GM21619 (cell line): ENCODE results near the gene SLC26A9.
"Not testable (repeated sequence)": the region's sequence is repeated elsewhere in the genome, so short reads cannot be mapped to it uniquely, and the experiment has no call there.

Experiments
- ATAC-seq: cut with Tn5 transposase; IDR thresholded peaks from one replicate; pipeline ENCODE4 v1.9.1; 2021; ENCODE audit not compliant: unreplicated experiment

The SLC26A9 gene

DNA sequence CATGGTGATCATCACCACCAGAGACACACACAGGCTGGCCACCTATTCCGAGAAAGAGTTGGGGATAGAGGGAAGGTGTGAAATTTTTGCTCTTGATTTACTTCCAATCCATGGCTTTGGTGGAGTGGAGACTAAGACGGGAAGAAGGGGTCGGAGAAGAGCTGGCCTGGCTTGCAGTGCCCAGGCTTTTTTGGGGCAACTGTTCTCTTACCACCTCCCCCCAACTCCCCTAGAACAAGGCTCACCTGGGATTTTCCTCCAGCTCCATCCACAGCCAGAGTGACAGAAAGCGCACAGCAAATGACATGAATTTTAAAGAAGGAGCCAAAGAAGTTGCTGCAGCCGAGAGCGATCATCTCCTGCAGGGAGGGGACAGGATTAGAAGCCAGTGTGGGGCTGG lies 16.0 kb downstream of the SLC26A9 start:
- no peak for ATAC-seq

DNA sequence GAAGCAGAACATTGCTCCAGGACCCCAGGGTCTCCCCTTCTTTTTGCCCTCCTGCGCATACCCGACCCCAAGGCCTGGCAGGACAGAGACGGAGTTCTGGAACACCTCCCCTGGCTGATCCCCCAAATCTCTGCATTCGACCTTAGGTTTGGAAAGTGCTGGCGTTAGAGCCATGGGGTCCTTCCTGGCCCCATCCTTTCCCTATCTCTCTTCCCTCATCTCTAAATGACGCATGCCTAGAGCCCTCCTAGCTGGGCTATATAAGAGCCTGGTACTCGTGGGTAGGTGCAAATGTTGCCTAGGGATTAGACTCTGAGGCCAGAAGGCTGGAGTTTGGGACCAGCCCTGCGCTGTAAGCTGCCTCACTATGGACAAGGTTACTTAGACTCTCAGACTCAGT lies 16.6 kb downstream of the SLC26A9 start:
- no peak for ATAC-seq

DNA sequence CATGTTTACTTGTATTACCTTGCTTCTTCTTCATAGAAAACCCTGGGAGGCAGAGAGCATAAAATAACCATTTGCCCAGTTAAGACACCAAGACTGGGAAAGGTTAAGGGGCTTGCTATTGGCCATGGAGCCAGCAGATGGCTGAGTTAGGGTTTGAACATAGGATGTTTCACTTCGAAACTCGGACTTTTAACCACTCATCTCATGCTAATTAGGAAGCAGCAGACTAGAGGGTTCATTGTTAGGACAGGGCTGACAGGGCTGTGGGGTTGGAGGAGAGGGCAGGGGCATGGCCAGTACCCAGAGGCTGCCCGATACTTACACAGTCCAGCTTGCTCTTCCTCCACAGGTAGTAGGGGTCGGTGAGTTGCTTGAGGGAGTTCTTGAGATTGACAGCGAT lies 17.0 kb downstream of the SLC26A9 start:
- no peak for ATAC-seq

DNA sequence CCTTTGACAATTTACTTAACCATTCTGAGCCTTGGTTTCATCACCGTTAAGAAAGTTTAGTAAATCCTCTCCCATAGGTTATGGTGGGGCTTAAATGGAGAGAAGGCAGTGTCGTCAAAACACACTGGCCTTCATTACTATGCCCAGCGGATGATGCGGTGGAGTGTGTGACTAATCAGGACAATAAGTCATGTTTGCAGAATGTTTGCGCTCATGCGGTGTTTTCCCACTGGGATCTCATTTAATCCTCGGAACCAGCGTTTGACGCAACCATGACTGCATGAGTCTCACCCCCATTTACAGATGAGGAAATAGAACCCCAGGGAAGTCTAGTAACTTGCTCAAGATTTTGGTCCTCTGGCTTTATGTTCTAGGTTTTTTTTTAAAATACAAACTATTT lies 17.5 kb downstream of the SLC26A9 start:
- no peak for ATAC-seq

DNA sequence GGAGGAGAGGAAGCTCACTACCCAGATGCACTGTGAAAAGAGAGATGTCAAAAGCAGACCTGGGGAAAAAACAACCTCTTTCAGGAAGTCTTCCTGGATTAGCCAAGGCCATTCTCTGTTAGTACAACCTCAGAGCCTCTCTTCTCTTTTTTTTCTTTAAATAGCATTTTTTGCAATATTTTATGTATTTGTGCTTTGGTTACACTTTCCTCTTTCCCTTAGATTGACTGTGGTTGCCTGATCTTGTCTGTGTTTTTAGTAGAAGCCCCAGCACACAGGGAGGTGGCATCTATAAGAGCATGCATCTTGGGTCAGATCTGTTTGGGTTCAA lies 18.8 kb downstream of the SLC26A9 start:
- no peak for ATAC-seq

DNA sequence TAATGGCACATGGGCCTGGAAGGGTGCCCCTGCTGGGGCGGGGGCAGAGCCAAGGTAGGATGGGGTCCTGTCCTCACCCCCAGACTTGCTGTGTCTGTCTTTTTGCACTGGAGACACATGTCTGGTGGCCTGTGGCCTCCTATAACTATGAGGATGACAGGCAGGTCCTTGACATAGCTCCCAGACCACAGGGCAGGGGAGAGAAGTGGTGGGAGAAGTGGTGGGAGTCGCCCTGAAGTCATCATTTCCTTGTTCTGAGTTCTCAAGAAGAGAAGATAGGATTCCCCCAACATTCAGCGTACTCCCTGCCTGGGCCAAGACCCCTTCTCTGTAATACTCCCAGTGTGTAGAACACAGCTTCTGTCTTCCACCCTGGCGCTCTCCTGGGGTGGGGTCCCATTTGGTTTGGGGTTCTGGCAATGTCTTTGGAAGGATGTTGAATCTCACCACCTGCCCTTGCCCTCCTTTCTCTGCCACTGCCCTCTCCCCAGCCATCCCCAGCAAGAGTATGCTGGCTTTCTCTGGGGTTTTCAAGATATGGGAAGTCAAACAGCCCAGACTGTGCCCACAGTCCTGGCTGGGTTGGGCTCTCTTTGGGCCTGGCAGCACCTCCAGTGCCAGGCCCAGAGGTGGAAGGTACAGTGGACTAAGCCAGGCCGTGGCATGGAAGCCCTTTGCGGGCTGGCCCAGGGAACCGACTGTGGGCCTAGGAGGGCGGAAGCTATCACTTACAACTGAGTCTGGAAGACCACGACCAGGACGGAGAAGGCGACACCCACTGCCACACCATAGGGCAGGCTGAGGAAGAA lies 19.4 kb downstream of the SLC26A9 start:
- ATAC-seq: no peak

DNA sequence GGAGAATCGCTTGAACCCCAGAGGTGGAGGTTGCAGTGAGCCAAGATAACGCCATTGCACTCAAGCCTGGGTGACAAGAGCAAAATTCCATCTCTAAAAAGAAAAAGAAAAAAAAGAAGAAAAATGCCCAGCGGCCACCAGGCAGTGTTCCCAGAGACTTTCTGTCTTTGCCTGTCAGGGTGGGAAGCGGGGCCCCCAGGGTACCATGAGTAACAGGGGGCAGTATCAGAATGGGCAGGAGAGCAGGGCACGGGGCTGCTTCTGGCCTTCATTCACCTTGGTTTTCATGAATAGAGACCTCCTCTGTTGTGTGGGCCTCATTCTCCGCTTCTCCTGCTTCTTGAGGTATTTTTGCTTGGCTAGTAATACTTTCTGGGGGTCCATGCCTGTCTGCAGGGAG lies 20.4 kb downstream of the SLC26A9 start:
- no peak for ATAC-seq

DNA sequence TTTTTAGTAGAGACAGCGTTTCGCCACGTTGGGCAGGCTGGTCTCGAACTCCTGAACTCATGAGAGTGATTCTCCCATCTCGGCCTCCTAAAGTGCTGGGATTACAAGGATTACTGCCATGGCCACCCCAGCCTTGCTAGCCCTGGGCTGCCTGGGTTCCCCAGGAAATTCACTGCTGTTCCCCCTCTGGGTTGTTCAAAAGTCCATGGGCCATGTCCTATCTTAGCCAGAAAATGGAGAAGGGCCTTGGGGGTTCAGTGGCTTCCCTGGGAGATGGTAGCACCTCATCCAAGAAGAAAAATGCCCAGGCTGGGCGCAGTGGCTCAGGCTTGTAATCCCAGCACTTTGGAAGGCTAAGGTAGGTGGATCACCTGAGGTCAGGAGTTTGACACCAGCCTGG lies 20.9 kb downstream of the SLC26A9 start:
- no peak for ATAC-seq

DNA sequence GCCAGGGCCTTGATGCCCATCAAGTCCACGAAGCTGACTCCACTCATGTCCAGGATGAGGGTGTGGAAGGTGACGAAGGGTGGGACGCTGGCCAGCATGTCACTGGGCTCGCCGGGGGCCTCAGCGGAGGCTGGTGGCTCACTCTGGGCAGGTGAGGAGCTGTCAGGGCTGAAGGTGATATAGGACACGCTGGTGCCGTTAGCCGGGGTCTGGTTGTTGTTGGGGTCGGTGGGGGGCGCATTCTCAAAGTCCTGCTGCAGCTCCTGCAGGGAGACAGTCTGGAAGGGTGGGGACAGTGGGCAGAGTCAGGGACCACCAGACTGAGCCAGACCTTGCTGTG lies 21.7 kb downstream of the SLC26A9 start:
- no peak for ATAC-seq

DNA sequence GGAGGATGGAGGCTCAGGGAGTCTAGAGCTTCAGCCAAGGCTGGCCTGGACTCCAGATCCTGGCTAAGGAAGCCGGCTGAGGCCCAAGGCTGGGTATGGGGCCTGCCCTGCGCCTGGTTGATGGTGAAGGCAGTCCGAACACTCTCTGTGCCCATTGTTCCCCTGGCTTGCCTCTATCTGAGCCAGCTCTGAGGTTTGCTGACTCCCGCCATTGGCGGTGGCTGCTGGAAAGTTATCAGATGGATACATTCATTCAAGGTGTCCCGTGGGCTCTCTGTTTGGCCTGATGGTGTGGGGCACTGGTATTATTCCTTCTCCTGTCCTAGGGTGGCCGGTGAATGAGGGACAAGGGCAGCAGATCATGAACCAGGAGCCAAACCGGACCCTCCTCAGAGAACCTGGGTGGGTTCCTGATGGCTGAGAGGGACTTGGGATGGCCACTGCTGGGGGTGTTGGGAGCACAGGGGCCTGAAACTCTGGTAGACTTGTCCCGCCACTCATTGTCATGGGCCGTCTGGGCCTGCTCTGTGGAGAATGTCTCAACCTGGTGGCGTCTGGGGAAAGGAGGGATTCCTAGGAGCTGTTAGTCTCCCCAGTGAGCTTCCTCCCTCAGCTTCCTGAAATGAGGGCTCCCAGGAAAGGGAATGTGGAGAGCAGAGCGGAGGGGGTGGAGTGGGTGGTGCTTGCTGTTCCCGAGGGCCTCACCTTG lies 22.2 kb downstream of the SLC26A9 start:
- ATAC-seq: no peak

DNA sequence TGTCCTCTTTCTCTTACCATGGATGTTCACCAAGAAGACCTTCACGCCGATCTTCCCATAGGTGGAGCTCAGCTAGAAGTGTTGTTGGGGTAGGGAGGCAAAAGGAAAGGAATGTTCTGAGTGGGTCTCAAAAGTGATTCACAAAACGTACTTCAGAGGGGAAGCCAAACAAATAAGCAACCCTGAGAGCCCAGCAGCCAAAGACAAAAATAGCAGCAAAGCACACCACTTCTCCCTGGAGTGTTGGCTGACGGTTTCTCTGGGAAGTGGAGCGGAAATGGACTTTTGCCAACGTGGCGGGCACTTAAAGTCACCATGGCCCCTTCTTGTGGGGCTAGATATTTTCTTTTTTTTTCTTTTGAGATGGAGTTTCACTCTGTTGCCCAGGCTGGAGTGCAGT lies 23.1 kb downstream of the SLC26A9 start:
- ATAC-seq: no peak

DNA sequence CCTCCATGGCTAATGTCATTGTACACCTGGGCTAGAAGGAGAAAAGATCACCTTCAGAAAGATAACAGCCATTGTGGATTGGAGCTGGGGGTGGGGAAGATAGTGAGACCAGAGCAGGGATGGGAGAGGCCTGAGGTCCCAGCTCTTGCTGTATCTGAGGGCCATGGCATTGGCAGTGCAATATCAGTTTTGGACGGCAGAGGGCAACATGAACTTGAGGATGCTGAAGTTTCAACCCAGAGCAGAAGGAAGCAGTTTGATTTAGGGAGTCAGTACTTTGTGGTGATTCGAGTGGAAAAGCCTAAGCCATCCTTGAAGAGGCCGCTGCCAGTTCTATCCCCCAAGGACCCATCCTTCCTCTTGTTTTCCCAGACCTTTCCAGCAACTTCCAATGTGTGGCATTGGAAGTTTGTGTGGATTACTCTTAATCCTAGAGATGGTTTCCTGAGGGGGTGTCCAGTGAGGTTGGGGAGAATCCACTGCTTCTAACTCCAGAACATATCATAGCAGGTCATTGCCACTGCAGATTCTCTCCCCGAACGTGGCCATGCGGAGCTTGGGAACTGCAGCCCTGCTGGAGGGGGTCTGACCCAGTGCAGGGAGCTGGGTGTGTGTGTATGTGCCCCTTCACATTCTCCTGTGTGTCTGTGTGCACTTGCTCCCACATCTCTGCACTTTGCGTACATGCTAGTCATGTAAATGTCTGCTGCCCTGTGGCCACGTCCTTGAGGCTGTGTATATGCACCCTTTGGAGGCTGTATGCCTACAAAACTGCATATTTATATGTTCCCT lies 24.1 kb downstream of the SLC26A9 start:
- ATAC-seq: no peak

DNA sequence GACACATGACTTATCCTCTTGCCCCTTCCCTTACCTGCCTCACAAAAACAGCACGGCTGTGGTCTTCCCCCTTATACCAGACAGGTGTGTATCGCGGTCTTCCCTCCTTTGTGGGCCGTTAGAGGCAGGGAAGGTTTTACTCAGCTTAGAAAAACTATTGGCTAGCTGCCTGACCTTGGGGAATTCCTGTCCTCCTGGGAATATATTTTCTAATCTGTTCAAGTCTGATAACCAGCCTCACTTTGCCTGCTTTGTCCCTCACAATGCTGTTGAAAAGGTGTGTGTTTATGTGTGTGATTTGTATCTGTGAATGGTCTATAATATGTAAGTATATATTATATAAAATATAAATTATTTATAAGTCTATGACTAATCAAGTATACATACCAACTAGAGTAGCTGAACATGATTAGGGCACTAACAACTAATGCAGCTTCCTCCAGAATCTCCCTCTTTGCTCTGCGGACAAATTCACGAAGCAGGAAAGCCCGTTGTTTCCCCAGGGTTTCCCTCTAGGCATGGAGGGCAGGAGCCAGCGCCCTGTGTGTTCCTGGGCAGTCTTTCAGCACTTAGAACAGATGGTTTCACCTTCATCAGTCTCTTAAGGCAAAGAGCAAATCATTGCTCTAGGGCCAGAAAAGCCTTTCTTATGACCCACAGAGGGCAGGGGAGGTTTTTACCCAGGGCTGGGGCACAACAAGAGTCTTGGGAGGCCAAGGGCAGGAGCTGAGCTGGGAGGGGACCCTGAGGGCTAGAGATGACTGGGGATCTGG lies 25.6 kb downstream of the SLC26A9 start:
- ATAC-seq: no peak

DNA sequence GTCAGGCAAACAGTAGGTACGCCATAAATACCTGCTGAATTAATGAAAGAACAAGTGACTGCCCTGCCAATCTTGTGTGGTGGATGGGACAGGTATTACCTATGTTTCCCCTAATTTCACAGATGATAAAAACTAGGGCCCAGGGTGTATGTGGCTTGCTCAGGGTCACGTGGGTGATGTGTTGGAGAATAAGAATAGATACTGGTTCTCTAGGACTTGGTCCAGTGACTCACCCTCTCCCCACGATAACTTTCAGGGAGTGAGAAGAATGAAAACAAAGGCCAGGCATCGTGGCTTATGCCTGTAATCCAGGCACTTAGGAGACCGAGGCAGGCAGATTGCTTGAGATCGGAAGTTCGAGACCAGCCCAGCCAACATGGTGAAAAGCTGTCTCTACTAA lies 26.7 kb downstream of the SLC26A9 start:
- no peak for ATAC-seq

DNA sequence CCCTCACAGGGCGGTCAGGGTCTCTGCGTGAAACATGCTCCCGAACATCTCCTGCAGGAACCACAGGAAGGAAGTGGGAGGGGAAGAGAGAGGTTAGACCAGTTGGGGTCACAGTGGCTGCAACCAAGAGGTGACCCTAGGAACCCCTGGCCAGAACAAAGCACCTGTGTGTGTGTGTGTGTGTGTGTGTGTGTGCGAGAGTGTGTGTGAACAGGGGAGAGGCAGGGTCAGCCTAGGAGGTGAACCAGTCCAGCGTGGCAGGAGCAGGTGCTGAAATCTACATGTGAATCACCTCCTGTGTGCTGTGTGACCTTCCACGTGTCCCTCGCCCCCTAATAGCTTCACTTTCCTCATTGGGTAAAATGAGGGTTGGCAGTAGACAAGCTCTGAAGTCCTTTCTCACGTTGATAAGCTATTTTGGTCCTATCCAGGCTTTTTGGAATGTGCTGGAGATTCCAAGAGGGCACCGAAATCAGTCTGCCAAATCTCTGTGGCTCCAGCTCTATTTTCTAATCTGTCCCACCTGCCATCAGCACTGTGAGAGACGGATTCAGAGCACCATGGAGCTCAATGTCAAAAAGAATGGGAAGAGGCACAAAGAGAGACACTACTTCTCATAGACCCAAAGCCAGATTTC lies 27.8 kb downstream of the SLC26A9 start:
- no peak for ATAC-seq

DNA sequence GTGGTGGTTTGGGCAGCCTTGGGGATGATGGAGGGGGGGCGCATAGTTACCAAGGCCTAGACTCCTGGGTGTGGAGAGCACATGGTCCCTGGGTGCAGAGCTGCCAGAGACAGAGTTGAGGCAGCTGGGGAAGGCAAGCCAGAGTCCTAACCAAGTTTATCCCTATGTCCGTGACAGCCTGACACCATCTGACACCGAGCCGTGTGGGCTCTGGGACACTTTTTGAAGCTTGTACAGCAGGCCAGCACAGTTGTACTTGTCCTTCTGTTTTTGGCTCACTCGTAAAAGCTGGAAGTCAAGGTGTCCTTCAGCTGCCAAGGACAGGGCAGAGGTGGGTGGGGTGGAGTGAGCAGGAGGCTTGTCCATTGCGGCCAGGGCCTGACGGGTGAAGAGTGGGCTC lies 28.5 kb downstream of the SLC26A9 start:
- no peak for ATAC-seq

DNA sequence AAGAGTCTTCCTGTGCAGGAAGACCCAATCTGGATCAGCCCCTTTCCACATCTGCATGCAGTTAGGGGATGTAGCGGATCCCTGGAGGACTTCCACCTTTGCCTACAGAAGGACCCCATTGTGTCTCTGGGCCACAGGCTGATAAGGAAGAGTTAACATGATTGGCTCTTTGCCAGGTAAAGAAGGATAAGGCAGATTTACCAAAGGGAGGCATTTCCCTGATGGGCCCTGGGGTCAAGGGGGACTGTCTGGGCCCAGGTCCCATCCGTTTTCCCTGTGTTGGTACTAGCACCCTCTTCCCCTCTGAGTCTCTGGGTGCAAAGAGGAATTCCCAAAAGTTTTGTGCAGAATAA lies 29.1 kb downstream of the SLC26A9 start:
- ATAC-seq: no peak

DNA sequence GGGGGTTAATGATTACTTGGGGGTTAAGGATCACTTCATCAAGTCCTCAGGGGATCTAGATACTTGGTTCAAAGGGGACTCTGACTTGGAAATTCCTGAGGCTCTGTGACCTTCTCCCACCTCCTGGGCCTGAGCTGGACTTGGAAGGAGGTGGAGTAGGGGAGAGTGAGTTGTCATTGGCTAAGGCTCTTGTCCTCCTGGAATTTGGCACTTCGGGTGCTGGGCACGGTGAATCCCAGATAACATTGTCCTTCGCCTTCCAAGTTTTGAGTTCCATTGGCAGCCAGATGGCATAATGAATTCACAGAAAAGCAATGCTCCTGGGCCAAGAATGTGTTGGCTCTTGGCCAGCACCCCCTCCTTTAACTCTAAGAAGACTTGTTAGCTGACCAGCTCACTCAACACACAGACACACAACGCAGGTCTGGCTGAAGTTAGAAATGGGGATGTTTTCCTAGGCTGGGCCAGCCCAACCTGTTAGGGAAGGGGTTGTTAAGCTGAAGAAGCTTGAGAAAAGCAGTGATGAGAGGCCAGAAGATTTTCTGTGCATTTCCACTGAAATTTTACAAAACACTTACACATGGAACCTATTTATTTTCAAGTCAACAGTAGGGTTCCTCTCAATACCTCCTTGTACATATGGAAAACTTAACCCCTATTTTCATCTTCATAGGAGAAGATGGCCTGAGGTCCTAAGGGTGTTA lies 29.7 kb downstream of the SLC26A9 start:
- ATAC-seq: no peak

DNA sequence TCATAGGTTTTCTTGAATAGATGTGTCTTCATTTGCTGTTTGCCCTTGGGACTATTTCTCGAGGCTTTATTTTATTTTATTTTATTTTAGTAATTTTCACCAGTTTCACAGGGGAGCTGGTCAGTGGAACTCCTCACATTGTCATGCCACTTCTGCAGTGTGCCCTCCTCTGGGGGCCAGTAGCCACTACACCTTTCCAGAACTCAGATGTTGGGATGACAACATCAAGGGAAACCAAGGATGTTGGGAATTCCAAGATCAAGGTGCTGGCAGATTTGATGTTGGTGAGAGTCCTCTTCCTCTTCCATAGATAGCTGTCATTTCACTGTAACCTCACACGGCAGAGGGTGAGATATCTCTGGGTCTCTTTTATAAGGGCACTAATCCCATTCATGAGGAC lies 35.5 kb downstream of the SLC26A9 start:
- no peak for ATAC-seq

DNA sequence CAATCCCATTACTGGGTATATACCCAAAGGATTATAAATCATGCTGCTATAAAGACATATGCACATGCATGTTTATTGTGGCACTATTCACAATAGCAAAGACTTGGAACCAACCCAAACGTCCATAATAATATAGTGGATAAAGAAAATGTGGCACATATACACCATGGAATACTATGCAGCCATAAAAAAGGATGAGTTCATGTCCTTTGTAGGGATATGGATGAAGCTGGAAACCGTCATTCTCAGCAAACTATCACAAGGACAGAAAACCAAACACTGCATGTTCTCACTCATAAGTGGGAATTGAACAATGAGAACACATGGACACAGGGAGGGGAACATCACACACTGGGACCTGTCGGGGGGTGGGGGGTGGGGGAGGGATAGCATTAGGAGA lies 38.2 kb downstream of the SLC26A9 start:
- not testable (repeated sequence) for ATAC-seq
